Liver (tissue), 9 donors: ENCODE measurements around the gene TAS2R1. TPM values are rescaled to one million over a fixed set of nuclear protein-coding genes. Genes with fewer than 3 reads are reported as not detected.

Experiments used
- DNase-seq: peaks from one replicate; pipeline ENCODE4 v3.0.0-alpha.2; 2017; ENCODE audit warnings: low spot score
- H3K27ac ChIP-seq, 2 donors: one replicate each; pipeline ENCODE4 v1.7.0; 2013; ENCODE audit warnings: inconsistent platforms in 2 of 2, low read length in 2 of 2, control low read depth in 1 of 2, low read depth in 1 of 2, mild to moderate bottlenecking in 1 of 2
- H3K27me3 ChIP-seq, 4 donors: one replicate each; pipeline versions ENCODE4 v1.6.1 to v1.7.0; 2013; ENCODE audit warnings: low read length in 3 of 4, inconsistent platforms in 1 of 4, mild to moderate bottlenecking in 1 of 4, moderate library complexity in 1 of 4; ENCODE audit not compliant: control insufficient read depth in 4 of 4, insufficient read depth in 4 of 4
- H3K36me3 ChIP-seq, 4 donors: one replicate each; pipeline versions ENCODE4 v1.6.1 to v1.7.0; 2013; ENCODE audit warnings: low read length in 3 of 4, mild to moderate bottlenecking in 3 of 4, low read depth in 1 of 4, moderate library complexity in 1 of 4; ENCODE audit not compliant: control insufficient read depth in 4 of 4, insufficient read depth in 3 of 4
- H3K4me1 ChIP-seq, 4 donors: one replicate each; pipeline versions ENCODE4 v1.6.1 to v1.7.0; 2013; ENCODE audit warnings: low read length in 3 of 4, mild to moderate bottlenecking in 3 of 4, moderate library complexity in 1 of 4; ENCODE audit not compliant: control insufficient read depth in 4 of 4, insufficient read depth in 4 of 4
- H3K4me3 ChIP-seq, 3 donors: one replicate each; pipeline versions ENCODE4 v1.6.1 to v1.7.0; 2013; ENCODE audit warnings: low read length in 3 of 3, control low read depth in 1 of 3, low read depth in 1 of 3, mild to moderate bottlenecking in 1 of 3
- H3K9ac ChIP-seq, 2 donors: one replicate each; pipeline ENCODE4 v1.7.0; 2013; ENCODE audit warnings: low read length in 2 of 2, mild to moderate bottlenecking in 2 of 2, moderate library complexity in 2 of 2, control low read depth in 1 of 2, low read depth in 1 of 2
- H3K9me3 ChIP-seq, 4 donors: one replicate each; pipeline versions ENCODE4 v1.6.1 to v1.7.0; 2013; ENCODE audit warnings: low read length in 3 of 4; ENCODE audit not compliant: control insufficient read depth in 4 of 4
- ATF3 ChIP-seq: IDR thresholded peaks from 2 replicates; pipeline ENCODE4 v1.6.1; 2016; ENCODE audit warnings: antibody characterized with exemption
- CTCF ChIP-seq: fragments of 150-350 bp; IDR thresholded peaks from 2 replicates; pipeline ENCODE4 v1.5.1; 2017; ENCODE audit warnings: improper control_type of control experiment, low read depth, low read length; ENCODE audit not compliant: missing input control
- FOXA2 ChIP-seq: IDR thresholded peaks from 2 replicates; pipeline ENCODE4 v1.6.1; 2016; ENCODE audit warnings: antibody characterized with exemption
- GABPA ChIP-seq, 2 donors: IDR thresholded peaks in 1 of 2; conservative IDR thresholded peaks in 1 of 2; 2 replicates each; pipeline ENCODE4 v1.6.1; 2016; ENCODE audit warnings: antibody characterized with exemption in 2 of 2, mild to moderate bottlenecking in 1 of 2, moderate library complexity in 1 of 2
- HNF4A ChIP-seq, 2 donors: conservative IDR thresholded peaks; 2 replicates each; pipeline ENCODE4 v1.6.1; 2016; ENCODE audit warnings: antibody characterized with exemption in 2 of 2, mild to moderate bottlenecking in 2 of 2
- HNF4G ChIP-seq: IDR thresholded peaks from 2 replicates; pipeline ENCODE4 v1.6.1; 2016; ENCODE audit warnings: antibody characterized with exemption
- NR2F2 ChIP-seq: IDR thresholded peaks from 2 replicates; pipeline ENCODE4 v1.6.1; 2016; ENCODE audit warnings: antibody characterized with exemption
- RAD21 ChIP-seq, 2 donors: IDR thresholded peaks; 2 replicates each; pipeline ENCODE4 v1.6.1; 2016; ENCODE audit warnings: antibody characterized with exemption in 2 of 2, mild to moderate bottlenecking in 2 of 2
- REST ChIP-seq: IDR thresholded peaks from 2 replicates; pipeline ENCODE4 v1.6.1; 2016; ENCODE audit warnings: antibody characterized with exemption, mild to moderate bottlenecking
- RXRA ChIP-seq, 2 donors: IDR thresholded peaks; 2 replicates each; pipeline ENCODE4 v1.6.1; 2017 to 2018; ENCODE audit warnings: antibody characterized with exemption in 2 of 2, mild to moderate bottlenecking in 1 of 2
- SP1 ChIP-seq: IDR thresholded peaks from 2 replicates; pipeline ENCODE4 v1.6.1; 2018; ENCODE audit warnings: antibody characterized with exemption, mild to moderate bottlenecking
- TAF1 ChIP-seq: conservative IDR thresholded peaks from 2 replicates; pipeline ENCODE4 v1.6.1; 2016; ENCODE audit warnings: antibody characterized with exemption, mild to moderate bottlenecking
- YY1 ChIP-seq: IDR thresholded peaks from 2 replicates; pipeline ENCODE4 v1.6.1; 2016; ENCODE audit warnings: antibody characterized with exemption, mild to moderate bottlenecking
- ZBTB33 ChIP-seq: IDR thresholded peaks from 2 replicates; pipeline ENCODE4 v1.6.1; 2016; ENCODE audit warnings: antibody characterized with exemption
- WGBS: extraction: QIAGEN DNeasy Blood & Tissue Kit; methylation state at CpG from one replicate; pipeline ENCODE4 v1.1.7; 2013; 5-methylcytosine and 5-hydroxymethylcytosine counted together
- polyA plus RNA-seq, 2 donors: library from polyadenylated mRNA; stranded (reverse) in 1 of 2; unstranded in 1 of 2; fragments of 200-250 nt in 1 of 2; fragments of >200 nt in 1 of 2; fragmentation: Nextera tagmentation in 1 of 2; extraction: Ambion mirVana in 1 of 2; gene quantifications; one replicate each; pipeline versions ENCODE4 v1.2.1 to v1.2.3, GENCODE V29; 2013 to 2015
- total RNA-seq, 2 donors: library from RNA; depleted of rRNA; stranded (reverse); fragments of >200 nt; gene quantifications; one replicate each; pipeline ENCODE4 v1.2.3, GENCODE V29; 2014
- donor health status: healthy.
- donor health status: healthy.
- donor health status: healthy.
- donor health status: healthy.
- donor health status: healthy.

TAS2R1 gene
- total and polyA plus RNA-seq, 4 donors, result not detected

GRCh38 chr5:9646843-9647242 is 16.7 kb upstream of the TAS2R1 start:
- H3K27me3 ChIP-seq, result peaks cover 0 to 5% (median 0%) of the 10 kb centered on the region in 4 donors
- H3K9ac ChIP-seq, result no peak overlapping the region
- H3K4me1 ChIP-seq, result no peaks in the 10 kb centered on the region
- H3K27ac ChIP-seq, result no peak overlapping the region
- H3K36me3 ChIP-seq, result no peaks in the 10 kb centered on the region
- no peak overlapping the region for H3K4me3 ChIP-seq
- 91% methylated on average over 2 of the region's 2 CpGs for WGBS
- no peak for DNase-seq
- no peak for TF ChIP-seq REST
- no peak for TF ChIP-seq SP1
- TF ChIP-seq ATF3, result no peak
- no peak for TF ChIP-seq CTCF
- TF ChIP-seq HNF4A (conservative IDR thresholded peaks at IDR 0.05), result no peak
- TF ChIP-seq YY1, result no peak
- no peak for TF ChIP-seq RXRA (IDR thresholded peaks at IDR 0.05)
- no peak for TF ChIP-seq FOXA2
- no peak for TF ChIP-seq GABPA (IDR thresholded peaks at IDR 0.05 in 1 of 2, conservative IDR thresholded peaks at IDR 0.05 in 1 of 2)
- no peak for TF ChIP-seq RAD21 (IDR thresholded peaks at IDR 0.05)
- TF ChIP-seq ZBTB33, result no peak
- no peak for TF ChIP-seq NR2F2
- H3K9me3 ChIP-seq, result no peaks in the 10 kb centered on the region

- Histone ChIP-seq H3K9me3 (no peaks in the 10 kb centered on the region), H3K4me1 (no peaks in the 10 kb centered on the region), H3K36me3 (no peaks in the 10 kb centered on the region), H3K27ac (no peak overlapping the region), H3K4me3 (no peak overlapping the region), H3K27me3 (peaks cover 0 to 3% (median 0%) of the 10 kb centered on the region in 4 donors), H3K9ac (no peak overlapping the region)
- no peak for TF ChIP-seq TAF1
- no peak for TF ChIP-seq HNF4G
- DNase-seq, result no peak
- 84% methylated on average over 3 of the region's 3 CpGs for WGBS
These were observed 14.5 kb upstream of the TAS2R1 start for GRCh38 chr5:9644630-9645029.
